Glomerular visceral epithelial cell (primary cell): ENCODE results near the gene FMO5.
"Not testable (repeated sequence)": the region's sequence is repeated elsewhere in the genome, so short reads cannot be mapped to it uniquely, and the experiment has no call there.

Source experiments
- DNase-seq: peaks from one replicate; pipeline ENCODE4 v3.0.0-alpha.2; 2016; ENCODE audit errors: extremely low spot score

Gene FMO5

GRCh38 chr1:147225193-147225730 lies at the start of gene FMO5:
TSS of gene FMO5 (minus strand) at chr1:147225339. CDS start at chr1:147225029, 310 bp downstream.
- peak; percentile 56 for DNase-seq

GRCh38 chr1:147273409-147274336 lies 48.5 kb upstream of the FMO5 start:
- DNase-seq, result peak; percentile 64

DNA sequence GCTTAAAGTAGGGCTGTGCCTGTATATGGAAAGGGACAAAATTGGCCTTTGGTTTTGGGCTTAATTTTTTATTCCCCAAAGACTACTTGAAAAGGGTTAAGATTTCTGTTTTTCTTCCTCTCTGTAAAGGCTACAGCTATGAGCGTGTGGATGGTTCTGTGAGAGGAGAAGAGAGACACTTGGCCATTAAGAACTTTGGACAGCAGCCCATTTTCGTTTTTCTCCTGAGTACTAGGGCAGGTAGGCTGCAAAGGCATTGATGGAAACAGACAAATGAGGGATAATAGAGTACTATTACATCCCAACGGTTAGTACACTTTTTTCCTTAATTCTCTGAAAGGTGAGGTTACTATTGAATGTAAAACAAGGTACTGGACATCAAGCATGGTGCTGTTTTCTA lies 46.9 kb upstream of the FMO5 start:
- no peak for DNase-seq

DNA sequence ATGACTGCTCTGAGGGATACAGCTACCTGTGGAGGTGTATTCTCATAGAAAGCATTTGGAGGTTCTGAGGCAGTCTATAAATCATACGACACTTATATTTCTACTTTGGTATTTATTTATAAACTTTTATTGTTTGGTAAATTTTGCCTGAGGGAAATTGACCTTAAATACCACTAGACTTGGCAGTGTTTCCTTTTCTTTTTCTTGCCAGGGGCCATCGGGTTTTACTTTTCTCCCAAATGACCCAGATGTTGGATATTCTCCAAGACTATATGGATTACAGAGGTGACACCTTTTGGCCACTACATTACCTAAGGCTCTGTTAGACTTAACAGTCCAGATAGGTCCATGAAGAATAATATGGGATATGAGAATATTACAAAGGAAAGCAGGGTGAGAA lies 45.6 kb upstream of the FMO5 start:
- DNase-seq, result no peak

DNA sequence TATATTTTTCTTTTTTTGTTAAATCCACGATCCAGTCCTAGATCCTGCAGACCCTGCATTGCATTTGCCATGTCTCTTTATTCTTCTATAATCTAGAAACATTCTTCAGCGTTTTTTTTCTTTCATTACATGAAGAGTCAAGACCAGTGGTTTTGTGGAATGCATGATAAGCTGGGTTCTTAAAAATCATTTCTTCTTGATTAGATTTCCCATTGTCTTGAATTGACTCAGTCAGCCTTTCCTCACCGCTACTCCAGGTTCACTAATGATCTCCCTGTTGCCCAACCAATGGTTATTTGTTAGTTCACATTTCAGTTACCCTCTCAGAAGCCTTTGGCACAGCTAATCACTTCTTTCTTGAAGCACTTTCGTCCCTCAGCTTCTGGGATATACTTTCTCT lies 42.6 kb upstream of the FMO5 start:
- DNase-seq, result no peak

- no peak for DNase-seq
These were observed 41.2 kb upstream of the FMO5 start for GRCh38 chr1:147266381-147266780.

- DNase-seq, result no peak
These were observed 39.1 kb upstream of the FMO5 start for GRCh38 chr1:147264158-147264768.

GRCh38 chr1:147260956-147261355 lies 35.8 kb upstream of the FMO5 start:
- no peak for DNase-seq

DNA sequence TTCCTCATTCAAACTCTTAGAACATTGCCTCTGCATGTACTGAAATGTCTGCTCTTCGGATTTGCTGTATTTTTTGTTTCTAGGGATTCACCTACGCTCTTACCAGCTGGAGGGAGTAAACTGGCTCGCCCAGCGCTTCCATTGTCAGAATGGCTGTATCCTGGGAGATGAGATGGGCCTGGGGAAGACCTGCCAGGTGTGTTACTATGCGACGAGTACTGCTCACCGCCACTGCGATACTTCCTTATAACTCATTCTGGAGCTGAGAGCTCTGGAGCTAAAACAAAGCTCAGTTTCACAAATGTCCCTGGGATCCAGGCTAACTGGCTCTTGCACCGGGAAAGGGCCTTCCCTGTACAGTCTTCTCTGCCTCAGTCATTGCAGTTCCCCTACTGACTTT lies 27.4 kb upstream of the FMO5 start:
- no peak for DNase-seq

DNA sequence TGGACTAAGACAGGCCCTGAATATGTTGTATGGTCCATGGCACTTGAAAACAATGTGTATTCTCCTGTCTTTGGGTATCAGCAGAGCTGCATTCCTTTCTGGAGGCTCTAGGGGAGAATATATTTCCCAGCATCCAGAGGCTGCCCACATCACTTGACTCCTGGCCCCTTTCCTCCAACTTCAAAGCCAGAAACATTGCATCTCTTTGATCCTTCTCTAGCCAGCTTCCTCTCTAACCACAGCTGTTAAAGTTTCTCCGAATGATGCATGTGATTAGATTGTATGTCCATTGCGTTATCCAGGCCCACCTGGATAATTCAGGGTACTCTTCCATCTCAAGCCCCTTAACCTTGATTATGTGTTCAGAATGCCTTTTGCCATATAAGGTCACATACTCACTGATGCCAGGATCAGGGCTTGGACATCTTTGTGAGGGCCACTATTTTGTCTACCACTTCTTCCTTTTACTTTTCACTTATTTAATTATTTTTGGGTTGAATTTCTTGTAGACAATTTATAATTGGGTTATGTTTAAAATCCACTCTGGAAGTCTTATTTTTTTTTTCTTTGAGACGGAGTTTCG lies 22.6 kb upstream of the FMO5 start:
- DNase-seq, result no peak

GRCh38 chr1:147246910-147247655 lies 21.9 kb upstream of the FMO5 start:
- no peak for DNase-seq

DNA sequence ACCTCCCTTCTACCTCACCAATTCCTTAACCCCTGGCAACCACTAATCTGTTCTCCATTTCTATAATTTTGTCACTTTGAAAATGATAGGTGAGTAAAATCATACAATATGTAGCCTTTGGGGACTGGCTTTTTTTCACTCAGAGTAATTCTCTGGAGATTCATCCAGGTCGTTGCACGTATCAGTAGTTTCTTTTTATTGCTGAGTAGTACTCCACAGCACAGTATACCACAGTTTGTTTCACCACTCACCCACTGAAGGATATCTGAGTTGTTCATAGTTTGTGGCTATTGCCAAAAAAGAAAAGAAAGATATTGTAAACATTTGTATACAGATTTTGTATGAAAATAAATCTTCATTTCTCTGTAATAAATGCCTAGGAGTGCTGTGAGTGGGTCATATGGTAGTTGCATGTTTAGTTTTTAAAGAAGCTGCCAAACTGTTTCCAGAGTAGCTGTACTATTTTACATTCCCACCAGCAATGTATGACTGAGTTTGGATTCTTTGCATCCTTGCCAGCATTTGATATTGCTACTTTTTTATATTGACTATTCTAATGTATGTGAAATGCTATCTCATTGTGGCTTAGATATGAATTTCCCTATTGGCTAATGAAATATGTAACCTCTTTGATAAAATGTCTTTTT lies 21.0 kb upstream of the FMO5 start:
- no peak for DNase-seq

- no peak for DNase-seq
These were observed 20.5 kb upstream of the FMO5 start for GRCh38 chr1:147245586-147246021.

- no peak for DNase-seq
These were observed 20.0 kb upstream of the FMO5 start for GRCh38 chr1:147245129-147245528.

GRCh38 chr1:147243841-147244240 lies 18.7 kb upstream of the FMO5 start:
- DNase-seq, result no peak

DNA sequence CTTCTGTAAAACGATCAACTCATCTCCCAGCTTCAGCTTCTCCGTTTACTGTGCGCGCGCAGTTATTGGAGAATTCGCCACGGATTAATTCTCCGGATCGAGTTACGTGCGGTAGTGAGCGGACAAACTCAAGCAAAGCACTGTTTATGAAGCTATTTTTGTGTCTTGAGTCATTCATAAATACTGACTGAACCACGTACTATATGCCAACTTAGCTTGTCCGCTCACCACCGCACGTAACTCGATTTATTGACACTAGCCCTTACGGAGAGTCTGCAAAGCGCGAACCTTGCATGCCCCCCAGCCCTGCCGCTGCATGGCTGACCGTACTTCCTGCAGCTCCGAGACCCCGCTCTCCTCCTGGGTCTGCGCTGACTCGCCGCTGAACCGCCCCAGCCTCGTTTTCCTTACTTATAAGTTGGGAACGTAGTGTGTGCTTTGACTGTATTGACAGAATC lies 18.1 kb upstream of the FMO5 start:
- no peak for DNase-seq

GRCh38 chr1:147242449-147243227 lies 17.5 kb upstream of the FMO5 start, which contains the start of gene CHD1L:
TSS of gene CHD1L (plus strand) at chr1:147242684. CDS start at chr1:147242704, 20 bp downstream.
- peak; percentile 96 for DNase-seq

GRCh38 chr1:147241934-147242448 lies 16.9 kb upstream of the FMO5 start:
- DNase-seq, result no peak

- DNase-seq, result not testable (repeated sequence)
These were observed 15.1 kb upstream of the FMO5 start for GRCh38 chr1:147240131-147240721.
